Transverse colon (tissue), 4 donors: ENCODE measurements around the gene CCL8. TPM values are rescaled to one million over a fixed set of nuclear protein-coding genes. Genes with fewer than 3 reads are reported as not detected.
A peak's percentile ranks its signal among the peaks of the same experiment; 100 is the strongest.

ENCODE experiments used
- DNase-seq: peaks from one replicate; pipeline ENCODE4 v3.0.0-alpha.2; 2019
- H3K27ac ChIP-seq, 4 donors: fragments of 200-600 bp; sonication (generic); 2 replicates each; pipeline ENCODE4 v1.5.1; 2016 to 2018; ENCODE audit warnings: inconsistent platforms in 4 of 4
- H3K27me3 ChIP-seq: fragments of 200-600 bp; sonication (generic); 2 replicates; pipeline ENCODE4 v1.5.1; 2017; ENCODE audit warnings: inconsistent platforms
- H3K36me3 ChIP-seq, 4 donors: fragments of 200-600 bp; sonication (generic); 2 replicates each; pipeline ENCODE4 v1.5.1; 2017 to 2019; ENCODE audit warnings: inconsistent platforms in 4 of 4
- H3K4me1 ChIP-seq, 4 donors: fragments of 200-600 bp; sonication (generic); 2 replicates each; pipeline ENCODE4 v1.5.1; 2017 to 2020; ENCODE audit warnings: inconsistent platforms in 4 of 4
- H3K4me3 ChIP-seq, 4 donors: fragments of 200-600 bp; sonication (generic); 1 replicate in 1 of 4; 2 replicates in 3 of 4; pipeline versions ENCODE4 v1.5.1 to v1.6.1; 2017 to 2019; ENCODE audit warnings: inconsistent platforms in 4 of 4
- H3K9me3 ChIP-seq, 2 donors: fragments of 200-600 bp; sonication (generic); 2 replicates each; pipeline ENCODE4 v1.5.1; 2017 to 2019; ENCODE audit warnings: inconsistent platforms in 2 of 2
- CTCF ChIP-seq, 5 experiments: fragments of 200-600 bp in 3 of 5; fragments of 450-650 bp in 2 of 5; sonication (generic) in 3 of 5; IDR thresholded peaks; 1 replicate in 2 of 5; 2 replicates in 3 of 5; pipeline ENCODE4 v1.5.1; 2016 to 2017; ENCODE audit warnings: antibody characterized with exemption in 5 of 5, inconsistent platforms in 3 of 5, mild to moderate bottlenecking in 2 of 5, moderate library complexity in 1 of 5
- EP300 ChIP-seq: sonication (generic); formaldehyde crosslinking; IDR thresholded peaks from one replicate; pipeline ENCODE4 v1.6.1; 2017; ENCODE audit warnings: antibody characterized with exemption, low read depth
- POLR2A ChIP-seq: fragments of 450-650 bp; IDR thresholded peaks from one replicate; pipeline ENCODE4 v1.6.1; 2016; ENCODE audit warnings: antibody characterized with exemption, mild to moderate bottlenecking, moderate library complexity
- POLR2AphosphoS5 ChIP-seq, 3 donors: sonication (generic); formaldehyde crosslinking; IDR thresholded peaks; one replicate each; pipeline ENCODE4 v1.6.1; 2016; ENCODE audit warnings: antibody characterized with exemption in 3 of 3
- WGBS, 2 donors: methylation state at CpG; one replicate each; pipeline ENCODE4 v1.1.5; 2018; ENCODE audit warnings: low coverage in 1 of 2; 5-methylcytosine and 5-hydroxymethylcytosine counted together
- in situ Hi-C, 4 donors: fragments of 200-750 bp; cut with MboI; loops; one replicate each; pipeline versions ENCODE4 v1.15.0 to v1.15.1; 2017; ENCODE audit warnings: low sequenced_read_pairs in 3 of 4, low pct_ligation_motif_present in 1 of 4, low pct_unique_long_range_greater_than_20kb in 1 of 4
- intact Hi-C: fragments of 100-400 bp; cut with DNase I; formaldehyde crosslinking; loops from one replicate; pipeline ENCODE4 v1.15.1; 2023; ENCODE audit warnings: low total_unique reads
- total RNA-seq, 4 donors: library from RNA; depleted of rRNA; stranded (reverse); fragments of >200 nt; gene quantifications; one replicate each; pipeline ENCODE4 v1.1.0, GENCODE V29; 2016

The CCL8 gene
- total RNA-seq, 4 donors from 2014 or later = 1.2 to 10.9 TPM; not detected in 2

GRCh38 chr17:34283571-34283970, 35.7 kb upstream of the CCL8 start:
- DNase-seq = no peak
- intact Hi-C loops (no loop called here), in situ Hi-C loops (no loop called here)
- H3K36me3 ChIP-seq = no peaks in the 10 kb centered on the region
- no peak overlapping the region for H3K27ac ChIP-seq
- no peak for TF ChIP-seq POLR2A
- TF ChIP-seq CTCF (IDR thresholded peaks at IDR 0.05) = no peak
- no peak for TF ChIP-seq EP300
- no peak for TF ChIP-seq POLR2AphosphoS5 (IDR thresholded peaks at IDR 0.05)
- WGBS, 2 donors = 78 to 100% methylated on average over 1 to 6 of the region's 6 CpGs
- H3K9me3 ChIP-seq = no peaks in the 10 kb centered on the region
- no peaks in the 10 kb centered on the region for H3K4me1 ChIP-seq
- H3K27me3 ChIP-seq = no peaks in the 10 kb centered on the region
- no peak overlapping the region for H3K4me3 ChIP-seq

- 55 to 89% methylated on average over 1 to 4 of the region's 4 CpGs for WGBS, 2 donors
- Histone ChIP-seq H3K27ac (peak within 1 kb of the TSS in 2 of 4 donors; percentile 17 to 34), H3K9me3 (no peaks in the 10 kb centered on the region), H3K4me3 (no peak within 1 kb of the TSS), H3K4me1 (no peaks in the 10 kb centered on the region), H3K27me3 (no peaks in the 10 kb centered on the region), H3K36me3 (no peaks in the 10 kb centered on the region)
- no peak for TF ChIP-seq CTCF (IDR thresholded peaks at IDR 0.05)
- no peak for TF ChIP-seq POLR2A
- peak in 1 of 3 donors; percentile 42 for TF ChIP-seq POLR2AphosphoS5 (IDR thresholded peaks at IDR 0.05)
- no peak for DNase-seq
- intact Hi-C loops = loop anchor here (5.0 kb wide), 1 partner anchor 1247 kb away; no protein-coding TSS in a partner anchor
- in situ Hi-C loops = no loop called here
These were observed 33.9 kb upstream of the CCL8 start, which contains the start of gene CCL11 for GRCh38 chr17:34285286-34285792. Gene CCL11, plus strand, starts transcription at chr17:34285742. Its CDS starts 67 bp downstream, at chr17:34285809.

- Histone ChIP-seq H3K9me3 (no peaks in the 10 kb centered on the region), H3K36me3 (no peaks in the 10 kb centered on the region), H3K27ac (no peak overlapping the region), H3K4me1 (no peaks in the 10 kb centered on the region), H3K4me3 (no peak overlapping the region), H3K27me3 (no peaks in the 10 kb centered on the region)
- in situ Hi-C loops (no loop called here), intact Hi-C loops (loop anchor here (5.0 kb wide), 1 partner anchor 1244 kb away; no protein-coding TSS in a partner anchor)
- no peak for DNase-seq
- 8 to 14% methylated on average over 2 of the region's 2 CpGs for WGBS, 2 donors
- no peak for TF ChIP-seq EP300
- TF ChIP-seq CTCF (IDR thresholded peaks at IDR 0.05) = no peak
- TF ChIP-seq POLR2AphosphoS5 (IDR thresholded peaks at IDR 0.05) = no peak
- TF ChIP-seq POLR2A = no peak
These were observed 31.4 kb upstream of the CCL8 start for GRCh38 chr17:34287875-34288274.

- H3K27me3 ChIP-seq = no peaks in the 10 kb centered on the region
- in situ Hi-C loops (no loop called here), intact Hi-C loops (no loop called here)
- TF ChIP-seq POLR2A (no peak), EP300 (no peak), POLR2AphosphoS5 (IDR thresholded peaks at IDR 0.05) (no peak), CTCF (IDR thresholded peaks at IDR 0.05) (no peak)
- no peak overlapping the region for H3K27ac ChIP-seq
- WGBS, 2 donors = 65% methylated on average over 4 of the region's 4 CpGs; no CpG with 5 or more reads in 1 of the 2 donors
- no peaks in the 10 kb centered on the region for H3K36me3 ChIP-seq
- H3K4me3 ChIP-seq = no peak overlapping the region
- no peak for DNase-seq
- no peaks in the 10 kb centered on the region for H3K4me1 ChIP-seq
- H3K9me3 ChIP-seq = no peaks in the 10 kb centered on the region
These were observed 28.6 kb upstream of the CCL8 start for GRCh38 chr17:34290586-34290985.
